ENCODE data around the gene NR2F1.

The NR2F1 gene

GRCh38 chr5:93588352-93589151 lies 5.5 kb downstream of the NR2F1 start:
- POLR2A ChIA-PET: interaction anchor here (9.6 kb wide), 1 partner anchor 11 kb away, joined by 151 read pairs; no protein-coding TSS in a partner anchor
- TF ChIP-seq FOXK2 (IDR thresholded peaks at IDR 0.05) (no peak), ZNF384 (IDR thresholded peaks at IDR 0.05) (no peak)
- CTCF ChIA-PET: no interaction called here
- no peak for DNase-seq (ENCODE audit: extremely low spot score)

DNA sequence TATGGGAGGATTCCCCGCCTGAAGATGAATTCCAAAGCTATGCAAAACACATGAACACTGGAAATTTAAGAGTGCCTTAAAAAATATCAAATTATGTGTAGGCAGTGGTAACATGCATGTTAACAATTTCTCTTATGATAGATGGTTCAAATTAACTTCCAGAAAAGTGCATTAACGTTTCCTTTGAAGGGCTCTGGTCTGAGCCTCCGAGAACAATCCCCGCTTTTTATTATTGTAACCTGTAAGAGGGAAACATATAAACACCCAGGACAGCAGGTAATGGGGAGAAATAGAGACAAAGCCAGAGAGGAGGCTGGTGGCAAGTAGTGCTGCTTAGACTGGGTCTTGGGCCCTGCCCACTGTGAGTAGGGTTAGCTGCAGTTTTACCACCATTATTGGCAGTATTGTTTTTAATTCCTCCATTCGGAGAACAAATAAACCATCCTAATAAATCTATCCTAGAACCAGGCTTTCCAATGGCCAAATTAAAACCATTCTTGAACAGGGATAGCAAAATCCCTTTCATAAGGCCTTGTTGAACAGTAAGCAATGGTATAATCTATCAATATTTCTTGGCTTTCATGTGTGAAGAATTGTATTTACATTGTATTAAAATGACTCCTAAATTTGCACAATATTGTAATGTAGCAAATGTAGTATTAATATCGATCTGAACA lies 6.3 kb downstream of the NR2F1 start:
- no peak for TF ChIP-seq SP1 (IDR thresholded peaks at IDR 0.05)
- no peak for TF ChIP-seq SUZ12 (IDR thresholded peaks at IDR 0.05)
- TF ChIP-seq ZNF384 (IDR thresholded peaks at IDR 0.05): no peak
- TF ChIP-seq, protein P1, sequence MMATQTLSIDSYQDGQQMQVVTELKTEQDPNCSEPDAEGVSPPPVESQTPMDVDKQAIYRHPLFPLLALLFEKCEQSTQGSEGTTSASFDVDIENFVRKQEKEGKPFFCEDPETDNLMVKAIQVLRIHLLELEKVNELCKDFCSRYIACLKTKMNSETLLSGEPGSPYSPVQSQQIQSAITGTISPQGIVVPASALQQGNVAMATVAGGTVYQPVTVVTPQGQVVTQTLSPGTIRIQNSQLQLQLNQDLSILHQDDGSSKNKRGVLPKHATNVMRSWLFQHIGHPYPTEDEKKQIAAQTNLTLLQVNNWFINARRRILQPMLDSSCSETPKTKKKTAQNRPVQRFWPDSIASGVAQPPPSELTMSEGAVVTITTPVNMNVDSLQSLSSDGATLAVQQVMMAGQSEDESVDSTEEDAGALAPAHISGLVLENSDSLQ (IDR thresholded peaks at IDR 0.05): no peak
- no peak for TF ChIP-seq FOXK2 (IDR thresholded peaks at IDR 0.05)
- no peak for TF ChIP-seq FOXM1 (IDR thresholded peaks at IDR 0.05; ENCODE audit: borderline replicate concordance)
- TF ChIP-seq ELF4 (IDR thresholded peaks at IDR 0.05): no peak
- TF ChIP-seq LEF1 (IDR thresholded peaks at IDR 0.05; ENCODE audit: borderline replicate concordance): no peak
- no peak for TF ChIP-seq FOXA1 (IDR thresholded peaks at IDR 0.05)
- TF ChIP-seq HDGF (IDR thresholded peaks at IDR 0.05; ENCODE audit: borderline replicate concordance): no peak
- no peak for TF ChIP-seq L3MBTL2 (conservative IDR thresholded peaks at IDR 0.05)
- CTCF ChIA-PET: no interaction called here
- POLR2A ChIA-PET: interaction anchor here (9.6 kb wide), 1 partner anchor 10 kb away, joined by 151 read pairs; no protein-coding TSS in a partner anchor
- no peak for DNase-seq (ENCODE audit: extremely low spot score)

GRCh38 chr5:93589829-93590215 lies 6.8 kb downstream of the NR2F1 start:
- no peak for TF ChIP-seq ELF4 (IDR thresholded peaks at IDR 0.05)
- TF ChIP-seq CTBP1 (IDR thresholded peaks at IDR 0.05; ENCODE audit: borderline replicate concordance): no peak
- no peak for TF ChIP-seq TARDBP (IDR thresholded peaks at IDR 0.05)
- TF ChIP-seq LEF1 (IDR thresholded peaks at IDR 0.05; ENCODE audit: borderline replicate concordance): no peak
- TF ChIP-seq SUZ12 (IDR thresholded peaks at IDR 0.05): no peak
- no peak for TF ChIP-seq BHLHE40 (IDR thresholded peaks at IDR 0.05; ENCODE audit: borderline replicate concordance)
- TF ChIP-seq ARNT (IDR thresholded peaks at IDR 0.05): no peak
- TF ChIP-seq L3MBTL2 (conservative IDR thresholded peaks at IDR 0.05): no peak
- TF ChIP-seq SP1 (IDR thresholded peaks at IDR 0.05): no peak
- TF ChIP-seq, protein P1 (IDR thresholded peaks at IDR 0.05): no peak
- no peak for TF ChIP-seq FOXK2 (IDR thresholded peaks at IDR 0.05)
- TF ChIP-seq FOXA1 (IDR thresholded peaks at IDR 0.05): no peak
- no peak for TF ChIP-seq ZNF384 (IDR thresholded peaks at IDR 0.05)
- TF ChIP-seq FOXM1 (IDR thresholded peaks at IDR 0.05; ENCODE audit: borderline replicate concordance): no peak
- TF ChIP-seq HDGF (IDR thresholded peaks at IDR 0.05; ENCODE audit: borderline replicate concordance): no peak
- no peak for TF ChIP-seq NFRKB (IDR thresholded peaks at IDR 0.05)
- DNase-seq (ENCODE audit: extremely low spot score): no peak
- POLR2A ChIA-PET: interaction anchor here (9.6 kb wide), 1 partner anchor 9 kb away, joined by 151 read pairs; no protein-coding TSS in a partner anchor
- CTCF ChIA-PET: no interaction called here

DNA sequence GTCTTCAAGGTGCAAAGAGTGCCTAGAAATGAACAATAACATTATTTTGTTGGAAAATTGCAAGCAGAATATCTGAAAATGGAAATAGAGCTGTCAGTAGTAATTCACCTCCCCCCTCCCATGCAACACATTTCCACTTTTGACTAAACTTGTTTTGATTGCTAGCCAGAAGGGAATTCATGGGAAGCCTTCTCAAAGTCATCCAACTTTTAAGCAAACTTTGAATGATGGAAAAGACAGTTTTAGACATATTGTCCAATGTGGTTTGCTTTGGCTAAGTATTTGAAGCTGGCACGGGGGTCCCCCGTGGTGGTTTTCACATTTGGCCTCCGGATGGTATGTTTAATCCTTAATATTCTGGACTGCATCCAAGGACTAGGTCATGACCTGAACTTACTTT lies 7.5 kb downstream of the NR2F1 start:
- TF ChIP-seq FOXA1 (IDR thresholded peaks at IDR 0.05) (no peak), SP1 (IDR thresholded peaks at IDR 0.05) (no peak), ELF4 (IDR thresholded peaks at IDR 0.05) (no peak)
- no peak for DNase-seq (ENCODE audit: extremely low spot score)
- ChIA-PET CTCF (no interaction called here), POLR2A (interaction anchor here (1.4 to 9.6 kb wide), 2 partner anchors 9 to 87 kb away, joined by 4 to 151 read pairs; no protein-coding TSS in a partner anchor)

GRCh38 chr5:93591323-93591945 lies 8.4 kb downstream of the NR2F1 start:
- POLR2A ChIA-PET: interaction anchor here (0.7 to 9.6 kb wide), 3 partner anchors 8 to 86 kb away, joined by 4 to 151 read pairs (median 4); partner anchors contain the start of gene NR2F1
- TF ChIP-seq BHLHE40 (IDR thresholded peaks at IDR 0.05; ENCODE audit: borderline replicate concordance) (no peak), LEF1 (IDR thresholded peaks at IDR 0.05; ENCODE audit: borderline replicate concordance) (no peak), FOXM1 (IDR thresholded peaks at IDR 0.05; ENCODE audit: borderline replicate concordance) (no peak), FOXA1 (IDR thresholded peaks at IDR 0.05) (no peak), ELF4 (IDR thresholded peaks at IDR 0.05) (no peak), FOXK2 (IDR thresholded peaks at IDR 0.05) (no peak), TARDBP (IDR thresholded peaks at IDR 0.05) (no peak), HDGF (IDR thresholded peaks at IDR 0.05; ENCODE audit: borderline replicate concordance) (no peak), ZNF384 (IDR thresholded peaks at IDR 0.05) (no peak), SUZ12 (IDR thresholded peaks at IDR 0.05) (no peak), ARNT (IDR thresholded peaks at IDR 0.05) (no peak)
- DNase-seq (ENCODE audit: extremely low spot score): no peak
- CTCF ChIA-PET: interaction anchor here (0.6 to 1.2 kb wide), 3 partner anchors 16 to 208 kb away, joined by 3 to 4 read pairs (median 4); no protein-coding TSS in a partner anchor

GRCh38 chr5:93592883-93593282 lies 9.9 kb downstream of the NR2F1 start:
- POLR2A ChIA-PET: no interaction called here
- no peak for DNase-seq (ENCODE audit: extremely low spot score)
- TF ChIP-seq SUZ12 (IDR thresholded peaks at IDR 0.05) (no peak), ARNT (IDR thresholded peaks at IDR 0.05) (no peak), HDGF (IDR thresholded peaks at IDR 0.05; ENCODE audit: borderline replicate concordance) (no peak), TARDBP (IDR thresholded peaks at IDR 0.05) (no peak), FOXM1 (IDR thresholded peaks at IDR 0.05; ENCODE audit: borderline replicate concordance) (no peak)
- CTCF ChIA-PET: no interaction called here
